ENCODE data around the gene TAF13. TPM values are rescaled to one million over a fixed set of nuclear protein-coding genes. Genes with fewer than 3 reads are reported as not detected.
"Not testable (repeated sequence)": the region's sequence is repeated elsewhere in the genome, so short reads cannot be mapped to it uniquely, and the experiment has no call there.

The TAF13 gene
- total RNA-seq, 3 donors from 2014 or later (not counting 1 experiment from before 2014, with no cell fraction given) = 44.4 to 54.5 (median 47.2) TPM

GRCh38 chr1:109061183-109061582 is 14.6 kb downstream of the TAF13 start:
- Histone ChIP-seq H3K4me1 (ENCODE audit: control insufficient read depth, insufficient read depth, low read length) (no peaks in the 10 kb centered on the region), H3K9me3 (ENCODE audit: control insufficient read depth, insufficient read depth, low read length) (no peaks in the 10 kb centered on the region), H3K27ac (ENCODE audit: low read length) (no peak overlapping the region), H3K36me3 (ENCODE audit: control insufficient read depth, insufficient read depth, low read length) (peaks cover 12% of the 10 kb centered on the region), H3K27me3 (ENCODE audit: control insufficient read depth, insufficient read depth, low read length) (no peaks in the 10 kb centered on the region), H3K4me3 (ENCODE audit: low read length) (no peak overlapping the region)
- Mint-ChIP-seq H3K27ac (no peak overlapping the region), H3K9me3 (no peaks in the 10 kb centered on the region), H3K36me3 (peaks cover 8% of the 10 kb centered on the region), H3K4me1 (no peaks in the 10 kb centered on the region), H3K27me3 (ENCODE audit: low read depth in 2 of 2) (no peaks in the 10 kb centered on the region), H3K4me3 (no peak overlapping the region)
- intact Hi-C loops (cut with micrococcal nuclease) = no loop called here
- TF ChIP-seq CTCF (IDR thresholded peaks at IDR 0.05) = no peak
- ATAC-seq (no peak), DNase-seq (no peak)
- 97% methylated on average over 3 of the region's 4 CpGs for WGBS (ENCODE audit: insufficient coverage)

GRCh38 chr1:109060707-109061106 is 15.1 kb downstream of the TAF13 start:
- no peaks in the 10 kb centered on the region for H3K4me1 ChIP-seq (ENCODE audit: control insufficient read depth, insufficient read depth, low read length)
- intact Hi-C loops (cut with micrococcal nuclease) = no loop called here
- no peaks in the 10 kb centered on the region for H3K4me1 Mint-ChIP-seq
- H3K27ac ChIP-seq (ENCODE audit: low read length) = no peak overlapping the region
- H3K4me3 ChIP-seq (ENCODE audit: low read length) = no peak overlapping the region
- H3K27me3 ChIP-seq (ENCODE audit: control insufficient read depth, insufficient read depth, low read length) = no peaks in the 10 kb centered on the region
- no peak for TF ChIP-seq CTCF (IDR thresholded peaks at IDR 0.05)
- no peaks in the 10 kb centered on the region for H3K9me3 Mint-ChIP-seq
- ATAC-seq (no peak), DNase-seq (no peak)
- H3K27ac Mint-ChIP-seq = no peak overlapping the region
- WGBS (ENCODE audit: insufficient coverage) = 100% methylated on average over 7 of the region's 7 CpGs
- peaks cover 7% of the 10 kb centered on the region for H3K36me3 ChIP-seq (ENCODE audit: control insufficient read depth, insufficient read depth, low read length)
- H3K4me3 Mint-ChIP-seq = no peak overlapping the region
- H3K27me3 Mint-ChIP-seq (ENCODE audit: low read depth in 2 of 2) = no peaks in the 10 kb centered on the region
- no peaks in the 10 kb centered on the region for H3K9me3 ChIP-seq (ENCODE audit: control insufficient read depth, insufficient read depth, low read length)
- H3K36me3 Mint-ChIP-seq = peaks cover 8% of the 10 kb centered on the region

- ATAC-seq (no peak), DNase-seq (no peak)
- H3K27ac ChIP-seq (ENCODE audit: low read length) = no peak overlapping the region
- Mint-ChIP-seq H3K27ac (no peak overlapping the region), H3K36me3 (no peaks in the 10 kb centered on the region), H3K4me3 (no peak overlapping the region), H3K4me1 (no peaks in the 10 kb centered on the region), H3K9me3 (no peaks in the 10 kb centered on the region), H3K27me3 (ENCODE audit: low read depth in 2 of 2) (no peaks in the 10 kb centered on the region)
- H3K4me1 ChIP-seq (ENCODE audit: control insufficient read depth, insufficient read depth, low read length) = no peaks in the 10 kb centered on the region
- no peaks in the 10 kb centered on the region for H3K9me3 ChIP-seq (ENCODE audit: control insufficient read depth, insufficient read depth, low read length)
- no peaks in the 10 kb centered on the region for H3K27me3 ChIP-seq (ENCODE audit: control insufficient read depth, insufficient read depth, low read length)
- TF ChIP-seq CTCF (IDR thresholded peaks at IDR 0.05) = no peak
- no peak overlapping the region for H3K4me3 ChIP-seq (ENCODE audit: low read length)
- peaks cover under 1% of the 10 kb centered on the region for H3K36me3 ChIP-seq (ENCODE audit: control insufficient read depth, insufficient read depth, low read length)
- intact Hi-C loops (cut with micrococcal nuclease) = no loop called here
Observed at GRCh38 chr1:109059026-109059425, 16.8 kb downstream of the TAF13 start.

GRCh38 chr1:109056064-109056463 is 19.7 kb downstream of the TAF13 start:
- H3K4me3 Mint-ChIP-seq = no peak overlapping the region
- intact Hi-C loops (cut with micrococcal nuclease) = no loop called here
- no peak overlapping the region for H3K27ac ChIP-seq (ENCODE audit: low read length)
- H3K4me3 ChIP-seq (ENCODE audit: low read length) = no peak overlapping the region
- 95% methylated on average over 3 of the region's 3 CpGs for WGBS (ENCODE audit: insufficient coverage)
- H3K9me3 ChIP-seq (ENCODE audit: control insufficient read depth, insufficient read depth, low read length) = no peaks in the 10 kb centered on the region
- H3K27ac Mint-ChIP-seq = no peak overlapping the region
- no peaks in the 10 kb centered on the region for H3K4me1 ChIP-seq (ENCODE audit: control insufficient read depth, insufficient read depth, low read length)
- TF ChIP-seq CTCF (IDR thresholded peaks at IDR 0.05) = no peak
- ATAC-seq (no peak), DNase-seq (no peak)
- no peaks in the 10 kb centered on the region for H3K36me3 Mint-ChIP-seq
- no peaks in the 10 kb centered on the region for H3K36me3 ChIP-seq (ENCODE audit: control insufficient read depth, insufficient read depth, low read length)
- no peaks in the 10 kb centered on the region for H3K27me3 ChIP-seq (ENCODE audit: control insufficient read depth, insufficient read depth, low read length)
- no peaks in the 10 kb centered on the region for H3K4me1 Mint-ChIP-seq
- no peaks in the 10 kb centered on the region for H3K9me3 Mint-ChIP-seq
- no peaks in the 10 kb centered on the region for H3K27me3 Mint-ChIP-seq (ENCODE audit: low read depth in 2 of 2)

GRCh38 chr1:109052145-109052544 is 23.7 kb downstream of the TAF13 start:
- H3K9me3 Mint-ChIP-seq; H3K9me3 ChIP-seq (ENCODE audit: control insufficient read depth, insufficient read depth, low read length); ATAC-seq; H3K36me3 ChIP-seq (ENCODE audit: control insufficient read depth, insufficient read depth, low read length); H3K4me3 Mint-ChIP-seq; H3K36me3 Mint-ChIP-seq; H3K27me3 ChIP-seq (ENCODE audit: control insufficient read depth, insufficient read depth, low read length); H3K27ac ChIP-seq (ENCODE audit: low read length); H3K27me3 Mint-ChIP-seq (ENCODE audit: low read depth in 2 of 2); H3K4me3 ChIP-seq (ENCODE audit: low read length); H3K4me1 Mint-ChIP-seq; DNase-seq; H3K27ac Mint-ChIP-seq; intact Hi-C loops (cut with micrococcal nuclease); H3K4me1 ChIP-seq (ENCODE audit: control insufficient read depth, insufficient read depth, low read length): not testable (repeated sequence)
- 96% methylated on average over 3 of the region's 3 CpGs for WGBS (ENCODE audit: insufficient coverage)
